Fibroblast of skin of scalp (primary cell): ENCODE measurements around the gene SLC6A3.

ENCODE experiments used
- DNase-seq: peaks from one replicate; pipeline ENCODE4 v3.0.0-alpha.2; 2013

Gene SLC6A3

GRCh38 chr5:1345876-1346626 lies 99.2 kb downstream of the SLC6A3 start:
- DNase-seq = no peak

- peak; percentile 89 for DNase-seq
Observed at GRCh38 chr5:1344975-1345838, 100.0 kb downstream of the SLC6A3 start, which contains the start of gene CLPTM1L. Gene CLPTM1L (minus strand): TSS chr5:1345099. CDS start chr5:1344841, 258 bp downstream.

- DNase-seq = no peak
Observed at GRCh38 chr5:1343931-1344901, 101.0 kb downstream of the SLC6A3 start.

- DNase-seq = no peak
Observed at GRCh38 chr5:1343315-1343751, 101.9 kb downstream of the SLC6A3 start.
